HG03457 (cell line): Measurements from ENCODE around the gene NSG2.

ENCODE experiments used
- ATAC-seq: cut with Tn5 transposase; IDR thresholded peaks from one replicate; pipeline ENCODE4 v1.9.1; 2021; ENCODE audit warnings: moderate number of reproducible peaks; ENCODE audit not compliant: unreplicated experiment

NSG2 gene

DNA sequence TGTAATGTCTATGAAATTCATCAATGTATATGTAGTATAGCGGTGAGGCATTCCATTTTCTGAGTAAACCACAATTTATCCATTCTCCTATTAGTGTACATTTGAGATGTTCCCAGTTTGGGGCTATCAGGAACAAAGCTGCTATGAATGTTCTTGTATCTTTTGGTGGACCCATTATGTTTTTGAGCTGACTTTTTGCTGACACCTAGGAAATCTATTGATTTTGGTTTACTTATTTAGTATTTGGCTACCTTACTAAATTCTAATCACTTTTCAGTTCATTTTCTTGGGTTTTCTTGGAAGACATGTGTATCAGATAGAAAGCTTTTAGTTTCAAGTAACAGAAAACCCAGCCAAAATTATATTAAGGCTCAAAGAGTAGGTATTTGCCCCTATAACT, 13.7 kb downstream of the NSG2 start:
- ATAC-seq, result no peak

DNA sequence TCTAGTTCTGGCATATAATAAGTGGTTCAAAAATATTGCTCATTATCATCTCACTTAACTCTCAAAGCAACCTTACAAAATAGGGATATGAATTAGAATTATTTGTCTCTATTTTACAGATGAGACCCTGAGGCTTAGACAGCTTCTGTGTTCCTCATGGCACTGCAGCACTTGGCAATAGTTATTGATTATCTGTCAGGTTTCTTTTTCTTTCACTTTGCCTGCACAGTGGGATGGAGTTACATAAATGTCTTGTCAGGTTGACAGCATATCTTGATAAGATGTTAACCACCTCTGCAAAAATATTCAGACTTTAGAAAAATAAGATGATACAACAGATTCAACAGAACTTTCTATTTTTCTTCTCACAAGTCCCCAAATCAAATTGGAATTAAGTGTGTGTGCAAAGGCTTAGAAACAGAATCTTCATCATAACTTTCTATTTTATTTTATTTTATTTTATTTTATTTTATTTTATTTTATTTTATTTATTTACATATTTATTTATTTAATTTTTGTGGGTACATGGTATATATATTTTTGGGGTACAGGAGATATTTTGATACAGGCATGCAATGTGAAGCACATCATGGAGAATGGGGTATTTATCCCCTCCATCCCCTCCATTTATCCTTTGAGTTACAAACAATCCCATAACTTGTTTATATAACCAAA, 17.7 kb downstream of the NSG2 start:
- no peak for ATAC-seq

DNA sequence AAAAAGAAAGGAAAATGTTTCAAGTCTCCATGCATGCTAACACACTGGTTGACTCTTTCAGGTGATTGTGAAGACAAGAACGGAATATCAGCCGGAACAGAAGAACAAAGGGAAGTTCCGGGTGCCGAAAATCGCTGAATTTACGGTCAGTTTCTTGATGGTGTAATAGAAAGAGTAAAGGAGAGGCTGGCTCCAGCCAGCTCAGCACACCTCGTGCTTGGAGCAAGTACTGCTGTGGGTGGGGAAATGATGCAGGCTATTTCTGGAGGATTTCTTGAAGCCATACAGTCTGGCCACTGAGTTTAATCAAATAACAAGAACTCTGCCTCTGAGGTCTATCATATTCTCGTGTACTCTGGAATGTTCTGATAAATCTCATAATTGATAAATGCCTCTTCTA, 18.7 kb downstream of the NSG2 start:
- ATAC-seq, result no peak

DNA sequence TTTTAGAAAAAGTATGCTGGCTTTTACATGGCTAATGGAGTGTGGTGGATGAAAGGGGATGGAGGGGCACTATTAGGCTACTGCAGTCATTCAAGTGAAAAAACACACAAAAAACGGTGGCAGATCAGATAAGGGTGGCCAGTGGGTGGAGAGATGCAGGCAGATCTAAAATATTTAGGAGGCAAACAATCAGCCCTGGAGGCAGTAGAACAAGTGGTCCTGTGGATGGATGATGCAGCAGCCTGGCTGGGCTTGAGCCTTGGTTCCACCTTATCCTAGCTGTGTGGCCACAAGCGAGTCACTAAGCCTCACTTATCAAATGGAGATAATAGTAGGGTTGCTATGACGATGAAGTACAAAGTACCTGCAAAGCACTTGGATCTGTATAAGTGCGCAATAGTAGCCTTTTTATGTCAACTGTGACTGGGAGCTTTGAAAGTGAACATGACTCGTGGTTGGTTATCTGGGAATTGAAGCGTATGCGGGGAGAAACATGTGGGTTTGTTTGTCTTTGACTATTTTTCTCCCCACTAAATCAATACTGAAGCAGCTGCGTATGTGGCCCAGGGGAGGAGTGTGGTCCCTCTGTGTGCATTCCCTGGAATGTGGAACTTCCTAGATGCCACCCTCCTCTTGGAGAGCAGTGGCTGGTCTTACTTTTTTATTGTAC, 20.2 kb downstream of the NSG2 start:
- no peak for ATAC-seq

DNA sequence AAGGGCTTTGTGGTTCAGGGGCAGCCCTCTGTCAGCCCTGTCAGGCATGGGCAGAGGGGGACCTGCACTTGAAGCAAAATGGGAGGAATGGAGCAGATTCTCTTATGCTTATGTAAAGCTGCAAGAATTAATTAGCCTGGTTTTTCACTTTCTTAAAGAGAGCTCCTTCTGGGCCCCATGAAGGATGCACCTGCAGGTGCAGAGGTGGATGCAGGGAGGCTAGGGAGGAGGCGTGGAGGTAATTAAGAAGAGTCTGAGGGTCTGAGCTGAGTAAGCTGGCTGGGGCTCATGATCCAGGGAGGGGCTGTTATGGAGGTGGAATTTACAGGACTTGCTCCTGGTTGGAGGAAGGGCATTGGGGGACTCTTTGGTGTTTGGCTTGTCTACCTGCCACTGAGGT, 22.0 kb downstream of the NSG2 start:
- ATAC-seq, result no peak

DNA sequence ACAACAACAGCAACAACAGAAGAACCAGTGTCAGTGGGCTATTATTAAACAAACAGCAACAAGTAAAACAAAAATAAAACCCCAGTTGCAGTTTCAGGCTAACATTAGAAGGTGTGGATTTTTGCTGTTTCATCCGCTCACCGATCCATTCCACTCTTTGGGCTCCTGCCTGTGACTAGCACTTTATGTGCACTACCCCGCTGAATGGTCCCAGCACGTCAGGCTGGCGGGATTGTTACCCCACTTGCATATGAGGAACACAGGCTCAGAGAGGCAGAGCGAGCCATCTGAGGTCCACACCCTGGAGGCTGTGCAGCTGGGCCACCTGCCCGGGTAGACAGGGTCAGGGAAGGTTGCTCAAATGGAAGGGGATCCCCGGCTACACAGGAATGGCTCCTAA, 26.0 kb downstream of the NSG2 start:
- ATAC-seq, result no peak

DNA sequence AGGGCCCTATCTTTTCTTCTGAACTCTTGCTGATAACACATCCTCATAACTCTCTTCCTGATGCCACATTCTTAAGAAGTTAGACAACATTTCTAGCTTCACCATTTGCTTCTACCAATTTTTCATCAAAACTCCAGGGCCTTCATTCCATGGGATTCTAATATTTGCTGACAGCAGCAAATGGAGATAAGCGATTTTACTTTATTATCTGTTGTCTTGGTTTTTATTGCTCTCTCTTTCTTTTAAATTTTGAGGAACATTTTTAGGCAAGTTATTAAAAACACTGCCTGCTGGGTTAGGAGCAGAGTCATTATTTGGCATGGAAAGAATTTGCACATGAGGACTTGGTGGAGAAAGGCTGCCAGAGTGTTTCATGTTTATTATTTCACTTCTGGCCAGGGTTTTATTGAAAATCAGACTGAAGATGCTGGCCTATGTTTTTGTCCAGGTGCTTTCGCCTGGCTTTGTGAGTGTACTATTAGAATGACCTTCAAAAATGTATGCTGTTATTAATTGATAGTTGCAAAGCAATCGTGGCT, 27.7 kb downstream of the NSG2 start:
- no peak for ATAC-seq

DNA sequence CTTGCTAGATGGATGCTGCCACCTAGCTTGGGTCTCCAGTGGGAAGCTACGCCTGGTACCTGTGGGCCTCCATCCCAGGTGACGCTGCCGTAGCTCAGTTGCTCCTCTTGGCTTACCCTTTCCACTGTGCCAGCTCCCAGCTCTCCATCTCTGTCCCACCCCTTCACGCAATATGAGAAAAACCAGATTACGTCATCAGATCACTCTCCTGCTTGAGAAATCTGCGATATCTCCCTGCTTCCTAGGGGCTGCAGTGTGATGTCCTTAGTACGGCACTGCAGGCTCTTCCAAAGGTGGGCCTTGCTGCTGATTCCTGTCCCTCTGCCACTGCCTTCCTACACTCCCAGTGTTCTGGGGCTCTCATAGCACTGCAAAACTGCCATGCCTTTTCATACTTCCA, 28.9 kb downstream of the NSG2 start:
- no peak for ATAC-seq

DNA sequence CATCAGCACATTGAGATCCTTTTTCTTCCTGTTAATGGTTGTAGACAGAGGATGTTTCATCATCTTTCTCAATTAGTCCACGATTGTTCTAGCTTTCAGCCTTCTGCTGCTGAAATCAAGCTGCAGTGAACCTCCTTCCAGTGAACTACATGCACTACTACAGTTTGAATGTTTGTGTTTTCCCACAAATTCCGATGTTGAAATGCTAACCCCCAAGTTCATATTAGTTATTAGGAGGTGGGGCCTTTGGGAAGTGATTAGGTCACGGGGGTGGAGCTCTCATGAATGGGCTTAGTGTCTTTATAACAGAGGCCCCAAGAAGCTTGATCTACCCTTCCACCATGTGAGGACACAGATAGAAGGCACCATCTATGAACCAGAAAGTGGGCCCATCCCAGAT, 32.9 kb downstream of the NSG2 start:
- ATAC-seq, result no peak

DNA sequence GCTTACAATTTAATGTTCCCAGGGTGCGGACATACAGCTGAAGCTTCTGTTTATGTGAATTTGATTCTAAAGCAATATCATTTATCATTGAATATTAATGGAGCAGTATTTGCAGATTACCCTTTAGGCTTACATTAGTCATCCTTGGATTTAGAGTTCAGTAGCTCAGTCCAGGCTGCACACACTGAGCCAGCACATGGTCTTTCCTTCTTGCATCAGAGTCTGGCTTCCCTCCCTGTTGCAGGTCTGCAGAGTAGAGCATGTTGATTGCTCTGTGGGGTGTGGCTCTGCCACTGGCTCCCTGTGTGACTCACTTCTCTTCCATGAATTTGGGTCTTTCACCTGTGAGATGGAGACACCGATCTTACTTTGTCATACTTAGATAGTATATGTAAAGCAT, 36.8 kb downstream of the NSG2 start:
- no peak for ATAC-seq

DNA sequence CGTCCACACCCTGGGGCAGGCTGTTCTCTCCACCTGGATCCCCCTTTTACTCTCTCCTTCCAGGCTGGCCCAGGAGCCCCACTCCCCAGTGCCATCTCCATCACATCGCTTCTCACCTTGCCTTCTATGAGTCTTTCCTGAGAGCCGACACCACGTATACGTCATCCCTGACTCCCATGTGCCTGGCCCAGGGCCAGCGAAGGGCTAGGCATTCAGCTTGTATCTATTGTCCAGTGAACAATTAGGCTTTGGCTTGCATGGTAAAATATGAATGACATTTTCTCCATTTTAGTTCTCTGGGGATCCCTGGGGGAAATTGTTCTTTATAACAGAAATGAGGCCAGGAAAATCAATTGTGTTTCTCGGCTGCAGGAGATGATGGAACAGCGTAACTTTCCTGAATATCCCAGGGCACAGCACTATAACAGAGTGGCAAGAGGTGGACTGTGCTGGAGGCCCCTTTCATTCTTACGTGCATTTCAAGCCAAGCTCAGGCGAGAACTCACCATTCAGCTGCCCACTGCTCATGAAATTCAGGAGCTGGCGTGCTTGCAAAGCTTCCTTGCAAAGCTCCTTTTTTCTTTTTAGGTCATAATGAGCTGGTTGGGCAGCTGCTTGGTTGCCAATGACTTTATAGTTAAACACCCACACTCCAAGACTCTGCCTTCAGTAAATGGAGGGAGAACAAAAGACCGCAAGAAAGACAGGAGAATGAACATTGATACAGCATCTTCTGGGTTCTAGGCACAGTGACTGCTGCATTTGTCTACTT, 37.7 kb downstream of the NSG2 start:
- no peak for ATAC-seq

DNA sequence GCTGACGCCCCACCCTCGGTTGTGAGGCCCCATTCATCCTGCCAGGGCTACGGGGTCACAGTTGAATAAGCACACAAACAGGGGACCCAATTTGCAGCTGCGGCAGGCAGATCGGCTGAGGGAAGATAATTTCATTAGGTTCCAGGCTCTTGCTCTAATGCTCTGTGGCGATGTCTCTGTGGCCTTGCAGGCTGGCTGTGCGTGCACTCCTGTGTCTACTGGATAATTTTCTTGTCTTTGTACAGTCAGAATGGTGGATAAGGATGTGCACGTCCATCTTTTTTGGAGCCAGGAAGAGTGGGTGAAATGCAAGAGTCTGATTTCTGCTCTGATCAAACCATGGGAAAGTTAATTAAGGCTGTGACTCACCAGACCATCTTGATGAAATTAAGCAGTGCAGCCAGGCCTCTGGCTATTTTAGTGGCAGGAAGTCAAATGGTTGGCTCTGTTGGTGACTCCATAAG, 39.2 kb downstream of the NSG2 start:
- ATAC-seq, result no peak

DNA sequence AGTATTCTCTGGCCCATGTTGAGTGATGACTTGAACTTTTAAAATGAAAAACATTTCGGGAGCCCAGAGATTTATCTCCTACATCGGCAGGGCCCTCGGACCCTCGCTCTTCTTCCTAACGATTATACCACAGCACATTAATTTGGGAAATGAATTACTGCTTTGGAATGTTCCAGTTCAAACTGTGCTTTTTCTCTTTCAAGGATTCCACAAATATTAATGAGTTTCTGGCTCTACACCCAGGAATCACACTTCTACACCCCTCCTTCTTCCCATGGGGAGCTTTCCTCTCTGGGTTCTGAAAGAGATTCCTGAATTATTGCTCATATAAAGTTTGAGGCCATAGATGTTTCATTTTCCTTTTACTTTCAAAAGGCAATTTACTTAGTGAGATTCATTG, 41.2 kb downstream of the NSG2 start:
- no peak for ATAC-seq

DNA sequence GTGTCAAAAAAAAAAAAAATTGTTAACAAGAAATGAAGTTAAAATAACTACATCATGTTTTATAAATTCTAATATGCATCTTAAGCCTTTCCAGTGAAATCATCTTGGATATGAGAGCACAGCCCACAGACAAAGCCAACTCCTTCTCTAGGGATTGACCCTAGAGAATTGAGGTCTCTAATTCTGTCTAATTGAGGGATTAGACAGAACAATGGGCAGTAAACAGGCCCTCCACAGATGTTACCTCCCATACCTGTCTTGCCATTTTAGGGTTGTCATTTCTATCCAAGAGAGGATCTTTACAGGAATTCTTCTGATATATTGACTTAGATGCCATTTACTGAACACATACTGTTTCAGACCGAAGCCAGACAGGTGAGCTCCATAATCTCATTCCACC, 42.3 kb downstream of the NSG2 start:
- ATAC-seq, result no peak

DNA sequence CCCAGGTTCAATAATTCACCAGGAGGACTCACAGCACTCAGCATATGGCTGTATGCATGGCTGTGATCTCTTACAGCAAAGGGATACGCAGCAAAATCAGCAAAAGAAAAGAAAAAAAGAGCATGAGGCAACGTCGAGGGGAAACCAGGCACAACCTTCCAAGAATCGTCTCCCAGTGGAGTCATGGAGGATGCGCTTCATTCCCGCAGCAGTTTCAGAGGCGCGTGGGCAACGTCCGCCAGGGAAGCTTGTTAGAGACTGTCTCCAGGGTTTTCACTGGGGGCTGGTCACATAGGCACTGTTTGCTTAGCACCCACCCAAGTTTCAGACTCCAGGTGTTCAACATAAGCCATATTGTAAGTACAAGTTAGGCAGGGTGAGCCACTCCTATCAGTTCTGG, 44.6 kb downstream of the NSG2 start:
- ATAC-seq, result no peak

DNA sequence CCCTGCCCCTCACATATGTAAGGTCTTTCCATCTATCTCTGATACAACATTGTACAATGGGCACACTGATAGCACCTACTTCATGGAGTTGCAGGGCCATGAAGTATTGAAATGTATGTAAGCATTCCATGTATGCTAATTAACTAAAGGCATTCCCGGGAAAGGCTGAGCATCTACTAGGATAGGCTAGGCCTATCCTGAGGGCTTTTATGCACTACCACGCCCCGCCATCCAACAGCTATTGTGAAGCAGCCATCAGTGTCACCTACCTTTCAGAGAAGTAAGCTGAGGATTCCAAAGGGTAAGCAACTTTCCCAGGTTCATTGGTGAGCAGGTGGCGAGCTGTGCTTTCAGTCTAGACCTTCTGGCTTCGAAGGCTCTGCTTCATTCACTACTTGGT, 47.6 kb downstream of the NSG2 start:
- no peak for ATAC-seq

DNA sequence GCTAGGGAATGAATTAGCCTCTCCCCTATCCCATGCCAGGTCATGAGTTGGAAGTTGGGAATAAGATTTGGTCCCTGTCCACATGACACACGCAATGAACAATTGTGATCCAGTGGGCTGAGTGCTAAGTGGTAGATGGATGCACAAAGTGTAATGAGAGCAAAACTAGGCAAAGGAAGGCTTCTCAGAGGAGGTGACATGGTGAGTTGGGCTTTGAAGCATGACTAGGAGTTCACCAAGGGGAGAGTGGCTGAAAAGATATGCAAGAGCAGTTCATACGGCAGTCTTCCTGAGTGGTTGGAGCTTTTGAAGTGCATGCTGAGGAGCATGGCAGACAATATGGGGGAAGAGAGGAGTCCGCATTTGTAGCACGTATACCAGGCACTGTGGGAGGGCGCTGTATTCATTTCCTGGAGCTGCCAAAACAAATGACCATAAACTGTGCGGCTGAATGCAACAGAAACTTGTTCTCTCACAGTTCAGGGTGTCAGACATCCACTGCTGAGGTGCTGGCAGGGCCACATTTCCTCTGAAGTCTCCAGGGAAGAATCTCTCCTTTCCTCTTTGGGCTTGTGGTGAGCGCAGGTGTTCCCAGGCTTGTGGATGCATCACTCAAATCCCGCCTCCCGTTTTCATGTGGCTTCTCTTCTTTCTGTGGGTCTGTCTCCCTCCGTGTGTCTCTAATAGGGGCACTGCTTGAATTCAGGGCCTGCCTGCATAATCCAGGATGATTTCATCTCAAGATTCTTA, 49.5 kb downstream of the NSG2 start:
- no peak for ATAC-seq

DNA sequence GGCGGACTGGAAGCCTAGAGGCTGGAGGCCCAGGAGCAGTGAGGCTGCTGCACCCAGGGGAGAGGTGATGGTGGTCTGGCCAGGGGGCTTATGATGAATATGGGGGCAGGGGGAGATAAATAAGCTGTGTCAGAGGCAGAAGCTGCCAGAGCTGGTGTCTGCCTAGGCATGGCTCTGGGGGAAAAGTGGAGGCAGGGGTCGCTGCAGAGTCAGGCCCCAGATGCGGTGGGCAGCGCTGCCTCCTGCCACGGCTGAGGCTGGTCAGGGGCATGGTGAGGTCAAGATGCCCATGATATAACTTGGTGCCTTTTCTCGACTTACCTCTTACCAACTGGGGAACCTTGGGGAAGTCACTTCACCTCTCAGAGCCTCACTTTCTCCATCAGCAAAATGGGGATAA, 51.1 kb downstream of the NSG2 start:
- ATAC-seq, result no peak

DNA sequence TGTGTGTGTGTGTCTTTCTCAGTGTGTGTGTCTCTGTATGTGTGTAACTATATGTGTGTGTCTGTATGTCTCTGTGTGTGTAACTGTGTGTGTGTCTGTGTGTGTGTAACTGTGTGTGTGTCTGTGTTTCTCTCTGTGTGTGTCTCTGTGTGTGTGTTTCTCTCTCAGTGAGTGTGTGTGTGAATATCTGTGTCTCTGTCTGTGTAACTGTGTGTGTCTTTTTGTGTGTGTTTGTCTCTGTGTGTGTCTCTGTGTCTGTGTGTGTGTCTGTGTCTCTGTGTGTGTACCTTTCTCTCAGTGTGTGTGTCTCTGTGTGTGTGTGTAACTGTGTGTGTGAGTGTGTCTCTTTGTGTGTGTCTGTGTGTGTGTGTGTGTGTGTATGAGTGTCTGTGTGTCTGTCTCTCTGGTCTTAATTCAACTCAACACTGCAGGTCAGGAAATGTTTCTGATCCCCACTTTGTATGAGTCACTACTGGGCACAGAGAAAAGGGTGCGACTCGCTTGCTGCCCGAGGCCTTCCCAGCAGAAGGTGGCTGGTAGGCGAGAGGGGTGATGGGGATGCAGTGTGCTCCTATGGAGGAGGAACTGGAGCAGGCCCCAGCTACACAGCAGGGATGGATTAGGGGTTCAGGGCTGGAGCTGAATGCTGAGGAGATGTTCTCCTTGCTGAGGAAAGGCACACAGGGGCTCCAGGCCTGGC, 52.1 kb downstream of the NSG2 start:
- ATAC-seq, result no peak

DNA sequence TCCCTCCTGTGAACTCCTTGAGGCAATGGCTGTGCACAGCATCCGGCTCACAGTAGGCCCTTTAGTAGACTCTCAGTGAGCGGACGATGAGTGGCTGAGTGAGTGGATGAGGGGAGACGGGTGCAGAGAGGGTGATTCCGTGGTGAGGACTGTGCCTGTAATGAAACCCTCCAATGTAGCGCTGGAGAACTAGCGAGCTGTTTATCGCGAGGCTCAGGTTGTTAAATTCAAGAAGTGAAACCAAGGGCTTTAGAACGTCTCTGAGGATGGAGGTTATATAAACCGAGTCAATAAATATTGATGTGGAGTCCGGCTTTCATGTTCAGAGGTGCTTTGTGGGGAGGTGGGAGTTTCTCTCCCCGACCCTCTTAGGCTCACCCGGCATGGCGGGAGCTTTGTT, 53.2 kb downstream of the NSG2 start:
- ATAC-seq, result no peak

DNA sequence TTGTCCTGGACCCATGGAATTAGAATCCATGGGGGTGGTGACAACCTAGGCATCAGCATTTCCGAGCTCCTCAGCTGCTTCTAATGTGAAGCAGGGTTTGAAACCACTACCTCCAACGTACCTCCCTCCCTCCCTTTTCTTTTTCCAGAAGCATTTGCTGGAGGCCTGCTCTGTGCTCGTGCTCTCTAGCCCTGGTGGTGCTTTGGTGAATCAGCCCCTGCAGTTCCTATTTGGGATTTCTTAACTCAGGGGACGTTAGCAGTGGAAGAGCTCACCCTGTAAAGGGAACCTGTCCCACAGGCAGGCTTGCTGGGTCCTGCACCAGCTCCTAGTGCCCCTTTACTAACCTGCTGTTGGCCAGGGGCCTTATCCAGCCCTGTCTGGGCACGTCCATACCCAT, 55.0 kb downstream of the NSG2 start:
- no peak for ATAC-seq
